Activated CD8-positive, alpha-beta memory T cell treated with anti-CD3 and anti-CD28 coated beads, Interleukin-2, amount 50 U/mL, for 24 hours (primary cell): ENCODE data around the gene TTLL3.
"Not testable (repeated sequence)": the region's sequence is repeated elsewhere in the genome, so short reads cannot be mapped to it uniquely, and the experiment has no call there.

Source experiments
- DNase-seq: peaks from one replicate; pipeline ENCODE4 v3.0.0-alpha.2; 2020; ENCODE audit errors: extremely low read depth

TTLL3 gene

GRCh38 chr3:9866639-9867038 is 56.6 kb downstream of the TTLL3 start:
- no peak for DNase-seq

GRCh38 chr3:9867106-9867505 is 57.0 kb downstream of the TTLL3 start:
- no peak for DNase-seq

- DNase-seq: no peak
These were observed 59.9 kb downstream of the TTLL3 start for GRCh38 chr3:9869955-9870354.

GRCh38 chr3:9870978-9871377 is 60.9 kb downstream of the TTLL3 start:
- no peak for DNase-seq

- DNase-seq: not testable (repeated sequence)
These were observed 62.0 kb downstream of the TTLL3 start for GRCh38 chr3:9872067-9872466.

- DNase-seq: no peak
These were observed 65.4 kb downstream of the TTLL3 start for GRCh38 chr3:9875448-9875847.

GRCh38 chr3:9876255-9876654 is 66.2 kb downstream of the TTLL3 start:
- not testable (repeated sequence) for DNase-seq

GRCh38 chr3:9876991-9877390 is 66.9 kb downstream of the TTLL3 start:
- no peak for DNase-seq

GRCh38 chr3:9878700-9879099 is 68.6 kb downstream of the TTLL3 start:
- DNase-seq: no peak

- DNase-seq: no peak
These were observed 69.9 kb downstream of the TTLL3 start, which contains the start of gene CIDEC for GRCh38 chr3:9879830-9880549. Gene CIDEC, minus strand, starts transcription at chr3:9880253. Its CDS starts 1,767 bp downstream, at chr3:9878486.

GRCh38 chr3:9881441-9881840 is 71.4 kb downstream of the TTLL3 start:
- DNase-seq: no peak

GRCh38 chr3:9883706-9884554 is 73.9 kb downstream of the TTLL3 start:
- DNase-seq: no peak

GRCh38 chr3:9884555-9885165 is 74.6 kb downstream of the TTLL3 start:
- no peak for DNase-seq
